GM21447 (cell line): Measurements from ENCODE around the gene SERPINA9.
"Not testable (repeated sequence)": the region's sequence is repeated elsewhere in the genome, so short reads cannot be mapped to it uniquely, and the experiment has no call there.

Experiments
- ATAC-seq: cut with Tn5 transposase; IDR thresholded peaks from one replicate; pipeline ENCODE4 v1.9.1; 2021; ENCODE audit not compliant: unreplicated experiment

SERPINA9 gene

DNA sequence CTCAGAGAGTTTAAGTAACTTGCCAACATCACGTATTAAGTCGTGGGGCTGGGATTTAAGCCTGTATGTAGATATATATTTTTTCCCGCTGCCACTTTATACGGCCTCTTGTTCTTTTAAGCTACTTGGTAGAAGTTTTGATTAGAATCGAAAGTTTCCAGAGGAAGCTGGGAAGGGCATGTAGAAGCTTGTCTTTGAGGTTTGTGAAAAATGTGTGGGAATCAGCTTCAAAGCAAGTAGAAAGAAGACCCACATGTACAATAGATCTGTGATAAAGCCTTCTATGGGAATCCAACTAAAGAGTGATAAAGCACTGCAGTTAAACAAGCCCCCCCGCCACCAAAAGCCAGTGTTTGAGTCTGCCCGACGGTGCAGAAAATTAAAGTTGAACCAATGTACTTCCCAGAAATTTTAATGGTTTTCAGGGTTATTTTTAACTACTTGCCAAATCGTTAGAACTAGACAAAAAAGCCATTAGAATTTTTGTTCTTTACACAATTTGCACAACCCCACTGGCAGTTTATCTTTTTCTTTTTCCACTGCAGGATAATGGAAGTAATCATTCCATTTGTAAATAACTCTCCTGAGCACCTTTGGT lies 48.9 kb downstream of the SERPINA9 start:
- ATAC-seq: no peak

DNA sequence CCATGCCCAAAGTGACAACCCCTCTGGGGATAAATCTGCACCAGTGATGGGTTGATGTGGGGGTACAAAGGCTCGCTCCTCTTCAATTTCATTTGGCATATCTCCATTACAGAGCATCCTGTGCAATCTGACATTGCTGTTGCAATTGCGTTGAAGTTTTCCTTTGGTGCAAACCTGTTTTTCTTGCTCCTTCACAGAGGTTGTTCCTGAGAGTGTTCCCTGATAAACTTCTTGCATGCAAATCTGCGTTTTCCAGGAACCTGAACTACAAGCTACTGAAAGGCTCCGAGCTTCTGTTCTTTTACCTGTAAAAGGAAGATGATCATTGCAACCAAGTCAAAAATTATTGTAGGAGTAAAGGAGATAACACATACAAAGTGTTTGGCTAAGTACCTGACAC lies 49.5 kb downstream of the SERPINA9 start:
- no peak for ATAC-seq

DNA sequence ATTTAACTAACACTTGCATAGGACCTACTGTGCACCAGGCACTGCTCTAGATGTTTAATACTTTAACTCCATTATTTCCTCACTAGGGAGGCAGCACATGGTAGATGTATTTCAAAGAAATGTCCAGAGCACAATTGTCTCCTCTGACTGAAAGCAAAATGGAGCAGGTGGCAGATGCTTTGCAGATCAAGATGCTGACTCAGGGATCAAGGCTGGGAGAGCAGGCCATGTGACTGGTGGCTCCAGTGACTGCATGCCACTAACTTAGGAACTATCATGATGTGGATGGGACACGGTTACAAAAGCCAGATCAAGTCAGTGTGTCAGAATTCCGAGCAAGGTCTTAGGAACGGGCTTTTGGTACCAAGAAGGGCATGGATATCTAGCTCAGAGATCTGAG lies 51.6 kb downstream of the SERPINA9 start:
- ATAC-seq: no peak

DNA sequence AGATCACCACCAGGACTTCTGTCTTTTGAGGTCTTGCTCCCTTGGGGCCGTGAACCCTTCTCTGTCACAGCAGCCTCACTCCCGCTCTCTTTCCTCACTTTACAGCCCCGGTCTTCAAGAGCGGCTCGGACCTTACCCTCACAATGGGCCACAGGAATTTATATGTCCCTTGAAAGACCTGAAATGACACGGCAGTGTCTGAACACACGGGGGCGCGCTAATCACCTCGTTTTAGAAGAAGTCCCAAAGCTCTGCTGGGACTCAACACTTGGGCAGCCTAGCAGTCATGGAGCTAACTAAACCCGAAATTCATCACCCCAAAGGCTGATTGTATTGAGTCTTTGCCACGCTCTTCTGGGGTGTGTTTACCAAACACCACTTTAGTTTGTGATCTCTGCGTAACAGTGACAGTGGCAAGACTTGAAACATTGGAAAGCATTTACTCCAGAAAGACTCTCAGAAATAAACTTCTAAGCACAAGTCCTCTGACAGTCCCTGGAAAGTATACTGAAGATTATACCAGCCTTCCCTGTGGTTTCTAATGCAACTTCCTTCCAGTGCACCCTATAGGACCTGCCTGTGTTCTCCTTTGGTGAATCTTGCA lies 52.4 kb downstream of the SERPINA9 start:
- ATAC-seq: no peak

DNA sequence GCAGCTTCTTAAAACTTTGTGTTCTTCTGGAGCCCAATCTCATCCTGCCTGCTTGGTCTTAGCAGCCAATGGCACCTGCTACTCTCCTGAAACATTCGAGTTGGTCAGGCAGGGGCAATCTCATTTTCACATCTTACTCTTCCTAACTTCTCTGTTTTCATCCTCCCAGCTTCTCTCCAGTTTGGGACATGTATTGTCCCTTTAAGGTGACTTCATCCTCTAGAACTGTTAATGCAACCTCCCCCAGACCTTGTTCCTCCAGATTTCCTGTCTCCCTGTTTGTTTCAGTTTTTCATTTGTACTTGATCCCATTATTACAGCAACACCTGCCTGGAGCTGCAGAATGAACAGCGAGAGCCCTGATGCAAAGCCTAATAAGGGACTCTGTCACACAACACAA lies 54.7 kb downstream of the SERPINA9 start:
- no peak for ATAC-seq

DNA sequence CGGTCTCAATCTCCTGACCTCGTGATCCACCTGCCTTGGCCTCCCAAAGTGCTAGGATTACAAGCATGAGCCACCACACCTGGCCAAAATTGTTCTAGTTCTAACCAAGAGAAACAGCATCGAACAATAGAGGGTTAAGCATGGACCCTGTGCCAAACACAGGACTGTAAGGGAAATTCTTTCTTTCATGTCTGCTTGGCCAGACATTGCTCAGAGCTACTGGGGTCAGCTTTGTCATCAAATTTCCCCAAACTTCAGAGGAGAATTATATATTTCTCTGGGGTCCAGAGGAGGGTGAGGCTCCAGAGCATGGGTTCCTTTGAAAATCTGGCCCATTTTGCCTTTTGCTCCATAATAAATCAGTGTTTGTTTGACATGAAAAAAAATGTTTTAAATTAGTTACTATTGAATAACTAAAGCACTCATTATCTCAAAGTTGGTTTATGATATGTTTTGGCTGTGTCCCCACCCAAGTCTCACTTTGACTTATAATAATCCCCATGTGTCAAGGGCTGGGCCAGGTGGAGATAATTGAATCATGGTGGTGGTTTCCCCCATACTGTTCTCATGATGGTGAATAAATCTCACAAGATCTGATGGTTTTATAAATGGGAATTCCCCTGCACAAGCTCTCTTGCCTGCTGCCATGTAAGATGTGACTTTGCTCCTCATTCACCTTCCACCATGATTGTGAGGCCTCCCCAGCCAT lies 58.3 kb downstream of the SERPINA9 start:
- not testable (repeated sequence) for ATAC-seq
